Cerebellar nuclear complex (tissue), 1 donor: Measurements from ENCODE around the gene FAM234A.
"Not testable (repeated sequence)": the region's sequence is repeated elsewhere in the genome, so short reads cannot be mapped to it uniquely, and the experiment has no call there.

Experiments
- DNase-seq, 2 experiments: peaks; one replicate each; lab custom pipeline; 2025; lab: John Stamatoyannopoulos, UW

Gene FAM234A

GRCh38 chr16:265711-266110, 31.1 kb downstream of the FAM234A start:
- no peak for DNase-seq

- DNase-seq, result no peak
Measured at GRCh38 chr16:266258-267164, 31.9 kb downstream of the FAM234A start.

- not testable (repeated sequence) for DNase-seq
Measured at GRCh38 chr16:267562-267961, 32.9 kb downstream of the FAM234A start.

GRCh38 chr16:268141-269053, 33.8 kb downstream of the FAM234A start:
- no peak for DNase-seq

- no peak for DNase-seq
Measured at GRCh38 chr16:269061-269796, 34.6 kb downstream of the FAM234A start.

- DNase-seq, result no peak
Measured at GRCh38 chr16:270381-271255, 36.0 kb downstream of the FAM234A start.

GRCh38 chr16:272633-273546, 38.3 kb downstream of the FAM234A start:
- DNase-seq, result no peak

GRCh38 chr16:273547-274421, 39.2 kb downstream of the FAM234A start:
- DNase-seq, result no peak

- no peak for DNase-seq
Measured at GRCh38 chr16:275041-275641, 40.5 kb downstream of the FAM234A start.

GRCh38 chr16:275786-276232, 41.2 kb downstream of the FAM234A start, which contains the start of gene RGS11:
Gene RGS11 (minus strand): TSS chr16:275944. CDS start chr16:275911, 33 bp downstream.
- no peak for DNase-seq

GRCh38 chr16:276426-277077, 41.9 kb downstream of the FAM234A start:
- DNase-seq, result no peak

GRCh38 chr16:278863-279366, 44.3 kb downstream of the FAM234A start:
- peak in 1 of 2 experiments; percentile 38 for DNase-seq

- no peak for DNase-seq
Measured at GRCh38 chr16:279531-279930, 44.9 kb downstream of the FAM234A start.

GRCh38 chr16:280005-280460, 45.4 kb downstream of the FAM234A start:
- no peak for DNase-seq

GRCh38 chr16:280552-280951, 45.9 kb downstream of the FAM234A start, which contains the start of gene ARHGDIG:
Gene ARHGDIG (plus strand): TSS chr16:280591. CDS start chr16:280681, 90 bp downstream.
- no peak for DNase-seq

- no peak for DNase-seq
Measured at GRCh38 chr16:280991-281659, 46.5 kb downstream of the FAM234A start.
